ENCODE data around the gene H6PD. TPM values are rescaled to one million over a fixed set of nuclear protein-coding genes. Genes with fewer than 3 reads are reported as not detected.

The H6PD gene
- polyA plus RNA-seq, 1 donor (not counting 4 experiments of a cell fraction or from before 2014, with no cell fraction given) = 3.3 TPM

DNA sequence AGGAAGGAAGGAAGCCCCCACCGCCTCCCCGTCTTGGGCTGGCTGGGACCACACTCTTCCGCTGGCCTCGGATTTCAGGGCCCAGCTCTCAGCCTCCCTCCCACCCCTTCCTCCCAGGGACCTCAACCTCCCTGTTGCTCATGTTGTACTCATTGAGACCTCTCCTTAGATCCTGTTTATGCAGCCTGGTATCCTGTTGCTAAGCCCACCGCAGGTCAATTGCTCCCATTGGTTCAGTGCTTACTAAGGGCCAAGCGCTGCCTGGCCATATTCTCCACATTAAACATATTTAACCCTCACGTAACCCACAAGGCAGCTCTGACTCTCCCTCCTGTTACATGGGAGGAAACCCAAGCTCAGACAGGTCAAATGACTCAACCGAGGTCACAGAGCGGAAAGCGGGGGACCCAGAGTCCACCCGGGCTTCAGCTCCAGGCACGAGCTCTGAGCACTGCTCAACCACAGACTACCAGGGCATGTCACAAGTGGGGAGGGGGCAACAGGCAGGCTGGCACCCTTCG lies 23.2 kb upstream of the H6PD start:
- no peak for DNase-seq (ENCODE audit: low read depth, low spot score)
- H3K9ac ChIP-seq (ENCODE audit: control insufficient read depth, extremely low read depth, insufficient read depth, low read length) = no peak overlapping the region
- no peaks in the 10 kb centered on the region for H3K36me3 ChIP-seq (ENCODE audit: control insufficient read depth in 2 of 2, extremely low read depth in 1 of 2, insufficient read depth in 2 of 2, low read length in 2 of 2)
- dilution Hi-C loops (cut with MboI; ENCODE audit: extremely low pct_ligation_motif_present, low sequenced_read_pairs) = no loop called here
- no peaks in the 10 kb centered on the region for H3K9me3 ChIP-seq (ENCODE audit: control insufficient read depth, low read depth, low read length)
- FAIRE-seq = no peak
- H3K4me2 ChIP-seq (ENCODE audit: control insufficient read depth, extremely low read depth, insufficient read depth, low read depth, low read length) = no peak overlapping the region
- no peak overlapping the region for H3K4me3 ChIP-seq (ENCODE audit: control insufficient read depth in 2 of 3, extremely low read depth in 1 of 3, insufficient read depth in 2 of 3, low read depth in 1 of 3, low read length in 3 of 3)
- no peaks in the 10 kb centered on the region for H3K4me1 ChIP-seq (ENCODE audit: control insufficient read depth, extremely low read depth, insufficient read depth, low read length)
- no peak overlapping the region for H2AFZ ChIP-seq (ENCODE audit: control insufficient read depth, low read length)
- no peaks in the 10 kb centered on the region for H3K27me3 ChIP-seq (ENCODE audit: control insufficient read depth, extremely low read depth, insufficient read depth, low read length)
- H4K20me1 ChIP-seq (ENCODE audit: control insufficient read depth, extremely low read depth, insufficient read depth, low read length) = no peaks in the 10 kb centered on the region
- TF ChIP-seq, protein P1, sequence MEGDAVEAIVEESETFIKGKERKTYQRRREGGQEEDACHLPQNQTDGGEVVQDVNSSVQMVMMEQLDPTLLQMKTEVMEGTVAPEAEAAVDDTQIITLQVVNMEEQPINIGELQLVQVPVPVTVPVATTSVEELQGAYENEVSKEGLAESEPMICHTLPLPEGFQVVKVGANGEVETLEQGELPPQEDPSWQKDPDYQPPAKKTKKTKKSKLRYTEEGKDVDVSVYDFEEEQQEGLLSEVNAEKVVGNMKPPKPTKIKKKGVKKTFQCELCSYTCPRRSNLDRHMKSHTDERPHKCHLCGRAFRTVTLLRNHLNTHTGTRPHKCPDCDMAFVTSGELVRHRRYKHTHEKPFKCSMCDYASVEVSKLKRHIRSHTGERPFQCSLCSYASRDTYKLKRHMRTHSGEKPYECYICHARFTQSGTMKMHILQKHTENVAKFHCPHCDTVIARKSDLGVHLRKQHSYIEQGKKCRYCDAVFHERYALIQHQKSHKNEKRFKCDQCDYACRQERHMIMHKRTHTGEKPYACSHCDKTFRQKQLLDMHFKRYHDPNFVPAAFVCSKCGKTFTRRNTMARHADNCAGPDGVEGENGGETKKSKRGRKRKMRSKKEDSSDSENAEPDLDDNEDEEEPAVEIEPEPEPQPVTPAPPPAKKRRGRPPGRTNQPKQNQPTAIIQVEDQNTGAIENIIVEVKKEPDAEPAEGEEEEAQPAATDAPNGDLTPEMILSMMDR (optimal IDR thresholded peaks at IDR 0.05 in 1 of 3, IDR thresholded peaks at IDR 0.05 in 1 of 3, conservative IDR thresholded peaks at IDR 0.05 in 1 of 3; ENCODE audit: extremely low read depth in 1 of 3, insufficient read depth in 2 of 3, low read length in 3 of 3) = no peak
- H3K27ac ChIP-seq (ENCODE audit: control insufficient read depth, insufficient read depth, low read length) = no peak overlapping the region
- no peaks in the 10 kb centered on the region for H3K79me2 ChIP-seq (ENCODE audit: control insufficient read depth, insufficient read depth, low read length)
- H3K9me1 ChIP-seq (ENCODE audit: control insufficient read depth, extremely low read depth, insufficient read depth, low read length) = no peaks in the 10 kb centered on the region

DNA sequence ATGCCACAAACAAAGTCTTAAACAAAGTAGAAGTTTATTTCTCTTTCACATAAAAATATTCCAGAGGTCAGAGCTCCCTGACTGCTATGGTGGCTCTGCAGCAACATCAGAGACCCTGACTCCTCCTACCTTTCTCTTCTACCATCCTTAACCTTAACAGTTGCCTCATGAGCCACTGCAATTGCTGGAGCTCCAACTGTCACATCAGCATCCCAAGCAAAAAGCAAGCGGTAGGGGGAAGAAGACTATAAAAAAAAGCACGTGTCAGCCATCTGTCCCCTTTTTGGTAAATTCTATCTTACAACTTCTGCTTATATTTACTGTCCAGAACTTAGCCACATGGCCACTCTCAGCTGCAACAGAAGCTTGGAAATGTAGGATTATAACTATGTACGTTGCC lies 21.8 kb upstream of the H6PD start:
- Histone ChIP-seq H3K4me1 (ENCODE audit: control insufficient read depth, extremely low read depth, insufficient read depth, low read length) (no peaks in the 10 kb centered on the region), H2AFZ (ENCODE audit: control insufficient read depth, low read length) (no peak overlapping the region), H4K20me1 (ENCODE audit: control insufficient read depth, extremely low read depth, insufficient read depth, low read length) (no peaks in the 10 kb centered on the region), H3K4me2 (ENCODE audit: control insufficient read depth, extremely low read depth, insufficient read depth, low read depth, low read length) (no peak overlapping the region), H3K27ac (ENCODE audit: control insufficient read depth, insufficient read depth, low read length) (no peak overlapping the region), H3K4me3 (ENCODE audit: control insufficient read depth in 2 of 3, extremely low read depth in 1 of 3, insufficient read depth in 2 of 3, low read depth in 1 of 3, low read length in 3 of 3) (no peak overlapping the region), H3K79me2 (ENCODE audit: control insufficient read depth, insufficient read depth, low read length) (no peaks in the 10 kb centered on the region), H3K9me1 (ENCODE audit: control insufficient read depth, extremely low read depth, insufficient read depth, low read length) (no peaks in the 10 kb centered on the region), H3K9ac (ENCODE audit: control insufficient read depth, extremely low read depth, insufficient read depth, low read length) (no peak overlapping the region), H3K9me3 (ENCODE audit: control insufficient read depth, low read depth, low read length) (no peaks in the 10 kb centered on the region), H3K27me3 (ENCODE audit: control insufficient read depth, extremely low read depth, insufficient read depth, low read length) (no peaks in the 10 kb centered on the region), H3K36me3 (ENCODE audit: control insufficient read depth in 2 of 2, extremely low read depth in 1 of 2, insufficient read depth in 2 of 2, low read length in 2 of 2) (no peaks in the 10 kb centered on the region)
- dilution Hi-C loops (cut with MboI; ENCODE audit: extremely low pct_ligation_motif_present, low sequenced_read_pairs) = no loop called here
- no peak for DNase-seq (ENCODE audit: low read depth, low spot score)
- no peak for FAIRE-seq
- TF ChIP-seq, protein P1 (optimal IDR thresholded peaks at IDR 0.05 in 1 of 3, IDR thresholded peaks at IDR 0.05 in 1 of 3, conservative IDR thresholded peaks at IDR 0.05 in 1 of 3; ENCODE audit: extremely low read depth in 1 of 3, insufficient read depth in 2 of 3, low read length in 3 of 3) = no peak
- TF ChIP-seq EZH2 (IDR thresholded peaks at IDR 0.05; ENCODE audit: low read length) = no peak

All from keratinocyte (primary cell).